Keratinocyte (primary cell): ENCODE measurements around the gene ERICH6B. TPM values are rescaled to one million over a fixed set of nuclear protein-coding genes. Genes with fewer than 3 reads are reported as not detected.

Source experiments
- DNase-seq: peaks from one replicate; pipeline ENCODE4 v3.0.0-alpha.2; 2011; ENCODE audit warnings: low read depth, missing footprints, low spot score
- FAIRE-seq: peaks from 2 replicates; lab custom pipeline; 2011; peaks lifted over from hg19 to GRCh38; lab: Jason Lieb, UNC
- H2AFZ ChIP-seq: 2 replicates; pipeline ENCODE4 v1.6.0; 2012; ENCODE audit warnings: low read length, control low read depth, inconsistent platforms; ENCODE audit not compliant: control insufficient read depth
- H3K27ac ChIP-seq: 2 replicates; pipeline ENCODE4 v1.5.1; 2011; ENCODE audit warnings: low read length; ENCODE audit not compliant: control insufficient read depth, insufficient read depth
- H3K27me3 ChIP-seq: 3 replicates; pipeline ENCODE4 v1.6.0; 2011; ENCODE audit warnings: low read length; ENCODE audit not compliant: control insufficient read depth, insufficient read depth; ENCODE audit errors: extremely low read depth
- H3K36me3 ChIP-seq, 2 experiments: 2 replicates in 1 of 2; 3 replicates in 1 of 2; pipeline ENCODE4 v1.5.1; 2011; ENCODE audit warnings: low read length in 2 of 2, mild to moderate bottlenecking in 1 of 2; ENCODE audit not compliant: control insufficient read depth in 2 of 2, insufficient read depth in 2 of 2; ENCODE audit errors: extremely low read depth in 1 of 2
- H3K4me1 ChIP-seq: 3 replicates; pipeline ENCODE4 v1.5.1; 2011; ENCODE audit warnings: low read length; ENCODE audit not compliant: control insufficient read depth, insufficient read depth; ENCODE audit errors: extremely low read depth
- H3K4me2 ChIP-seq: 3 replicates; pipeline ENCODE4 v1.6.0; 2011; ENCODE audit warnings: low read depth, low read length; ENCODE audit not compliant: control insufficient read depth, insufficient read depth; ENCODE audit errors: extremely low read depth
- H3K4me3 ChIP-seq, 3 experiments: fragments of 200-600 bp in 1 of 3; sonication (generic) in 1 of 3; 2 replicates in 2 of 3; 3 replicates in 1 of 3; pipeline ENCODE4 v1.5.1; 2011 to 2016; ENCODE audit warnings: low read length in 3 of 3, mild to moderate bottlenecking in 3 of 3, control low read depth in 2 of 3, inconsistent platforms in 1 of 3, low read depth in 1 of 3, mixed read lengths in 1 of 3, mixed run types in 1 of 3, moderate library complexity in 1 of 3; ENCODE audit not compliant: control insufficient read depth in 2 of 3, insufficient read depth in 2 of 3; ENCODE audit errors: extremely low read depth in 1 of 3
- H3K79me2 ChIP-seq: 2 replicates; pipeline ENCODE4 v1.6.0; 2012; ENCODE audit warnings: low read length; ENCODE audit not compliant: control insufficient read depth, insufficient read depth
- H3K9ac ChIP-seq: 3 replicates; pipeline ENCODE4 v1.6.0; 2011; ENCODE audit warnings: low read length; ENCODE audit not compliant: control insufficient read depth, insufficient read depth; ENCODE audit errors: extremely low read depth
- H3K9me1 ChIP-seq: 3 replicates; pipeline ENCODE4 v1.6.0; 2011; ENCODE audit warnings: low read length; ENCODE audit not compliant: control insufficient read depth, insufficient read depth; ENCODE audit errors: extremely low read depth
- H3K9me3 ChIP-seq: 2 replicates; pipeline ENCODE4 v1.5.1; 2012; ENCODE audit warnings: low read depth, low read length; ENCODE audit not compliant: control insufficient read depth
- H4K20me1 ChIP-seq: 3 replicates; pipeline ENCODE4 v1.6.0; 2011; ENCODE audit warnings: low read length; ENCODE audit not compliant: control insufficient read depth, insufficient read depth; ENCODE audit errors: extremely low read depth
- EZH2 ChIP-seq: IDR thresholded peaks from one replicate; pipeline ENCODE4 v1.6.1; 2012; ENCODE audit warnings: inconsistent platforms, mild to moderate bottlenecking, low read length, moderate library complexity
- dilution Hi-C: fragments of 300-500 bp; cut with MboI; formaldehyde crosslinking; loops from one replicate; pipeline ENCODE4 v1.7.0; 2020; ENCODE audit warnings: low sequenced_read_pairs; ENCODE audit not compliant: extremely low pct_ligation_motif_present
- polyA plus RNA-seq, 5 experiments: library from polyadenylated mRNA; depleted of rRNA in 3 of 5; stranded (reverse) in 3 of 5; stranded (forward) in 1 of 5; unstranded in 1 of 5; fragments of >200 nt; gene quantifications; 1 replicate in 1 of 5; 2 replicates in 3 of 5; 3 replicates in 1 of 5; pipeline versions ENCODE4 v1.2.1 to v1.2.3, GENCODE V29; 2011 to 2012; ENCODE audit warnings: missing spikeins in 2 of 5, low read depth in 1 of 5, low replicate concordance in 1 of 5
- TF ChIP-seq, protein P1 (sequence below), 3 experiments: IDR thresholded peaks in 1 of 3; conservative IDR thresholded peaks in 1 of 3; optimal IDR thresholded peaks in 1 of 3; 2 replicates in 2 of 3; 3 replicates in 1 of 3; pipeline versions ENCODE3 to v1.5.1; 2011; ENCODE audit warnings: low read length in 3 of 3, mild to moderate bottlenecking in 3 of 3, moderate library complexity in 2 of 3, control low read depth in 1 of 3, inconsistent platforms in 1 of 3; ENCODE audit not compliant: insufficient read depth in 2 of 3; ENCODE audit errors: extremely low read depth in 1 of 3

ERICH6B gene
- polyA plus RNA-seq, 1 donor (not counting 4 experiments of a cell fraction or from before 2014, with no cell fraction given) = not detected

DNA sequence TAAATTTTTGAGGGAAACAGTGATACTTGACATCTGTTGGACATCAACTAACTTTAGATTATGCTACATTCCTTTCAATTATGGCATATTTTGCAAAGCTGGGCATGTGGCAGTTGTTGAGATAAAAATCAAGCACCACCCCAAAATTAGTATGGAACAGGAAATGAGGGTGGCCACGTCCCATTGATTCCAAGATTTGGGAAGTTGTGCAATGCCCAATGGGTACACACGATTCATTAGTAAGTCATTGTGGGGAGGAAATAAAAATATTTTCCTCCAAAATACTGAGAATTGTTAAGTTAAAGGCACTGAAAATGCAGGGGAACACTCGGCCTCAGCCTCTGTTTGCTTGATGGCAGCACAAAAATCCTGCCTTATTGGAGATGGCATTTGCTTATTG, 7.6 kb downstream of the ERICH6B start:
- no peaks in the 10 kb centered on the region for H3K4me1 ChIP-seq
- no peak for FAIRE-seq
- TF ChIP-seq, protein P1, sequence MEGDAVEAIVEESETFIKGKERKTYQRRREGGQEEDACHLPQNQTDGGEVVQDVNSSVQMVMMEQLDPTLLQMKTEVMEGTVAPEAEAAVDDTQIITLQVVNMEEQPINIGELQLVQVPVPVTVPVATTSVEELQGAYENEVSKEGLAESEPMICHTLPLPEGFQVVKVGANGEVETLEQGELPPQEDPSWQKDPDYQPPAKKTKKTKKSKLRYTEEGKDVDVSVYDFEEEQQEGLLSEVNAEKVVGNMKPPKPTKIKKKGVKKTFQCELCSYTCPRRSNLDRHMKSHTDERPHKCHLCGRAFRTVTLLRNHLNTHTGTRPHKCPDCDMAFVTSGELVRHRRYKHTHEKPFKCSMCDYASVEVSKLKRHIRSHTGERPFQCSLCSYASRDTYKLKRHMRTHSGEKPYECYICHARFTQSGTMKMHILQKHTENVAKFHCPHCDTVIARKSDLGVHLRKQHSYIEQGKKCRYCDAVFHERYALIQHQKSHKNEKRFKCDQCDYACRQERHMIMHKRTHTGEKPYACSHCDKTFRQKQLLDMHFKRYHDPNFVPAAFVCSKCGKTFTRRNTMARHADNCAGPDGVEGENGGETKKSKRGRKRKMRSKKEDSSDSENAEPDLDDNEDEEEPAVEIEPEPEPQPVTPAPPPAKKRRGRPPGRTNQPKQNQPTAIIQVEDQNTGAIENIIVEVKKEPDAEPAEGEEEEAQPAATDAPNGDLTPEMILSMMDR (optimal IDR thresholded peaks at IDR 0.05 in 1 of 3, IDR thresholded peaks at IDR 0.05 in 1 of 3, conservative IDR thresholded peaks at IDR 0.05 in 1 of 3; ENCODE audit: extremely low read depth in 1 of 3, insufficient read depth in 2 of 3, low read length in 3 of 3) = no peak
- no peak overlapping the region for H3K4me2 ChIP-seq
- dilution Hi-C loops = no loop called here
- no peaks in the 10 kb centered on the region for H4K20me1 ChIP-seq
- no peaks in the 10 kb centered on the region for H3K9me1 ChIP-seq
- H3K4me3 ChIP-seq = no peak overlapping the region
- H3K36me3 ChIP-seq = no peaks in the 10 kb centered on the region
- H3K9me3 ChIP-seq = no peaks in the 10 kb centered on the region
- no peak overlapping the region for H2AFZ ChIP-seq
- no peaks in the 10 kb centered on the region for H3K79me2 ChIP-seq
- H3K9ac ChIP-seq = no peak overlapping the region
- no peak overlapping the region for H3K27ac ChIP-seq
- no peak for DNase-seq
- H3K27me3 ChIP-seq = peaks cover 17% of the 10 kb centered on the region

DNA sequence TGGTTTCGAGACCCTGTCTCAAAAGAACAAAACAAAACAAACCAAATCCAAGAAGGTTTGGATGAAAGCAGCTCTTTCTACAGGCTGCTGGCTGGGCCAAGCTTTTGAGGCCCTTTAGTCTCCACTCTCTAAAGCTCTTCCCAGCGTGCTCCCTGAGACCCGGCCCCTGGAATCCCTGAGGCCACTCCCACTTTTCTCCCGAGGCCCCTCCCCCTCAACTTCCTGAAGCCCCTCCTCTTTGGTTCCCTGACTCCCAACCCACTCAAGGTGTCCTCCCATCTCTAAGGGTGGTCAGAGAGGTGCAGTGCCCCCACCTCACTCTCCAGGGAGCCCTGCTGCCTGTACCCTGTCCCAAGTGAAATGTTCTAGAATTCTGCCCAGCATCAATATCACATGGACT, 10.6 kb downstream of the ERICH6B start:
- no peak overlapping the region for H3K9ac ChIP-seq
- dilution Hi-C loops = no loop called here
- H3K79me2 ChIP-seq = no peaks in the 10 kb centered on the region
- no peak for DNase-seq
- TF ChIP-seq, protein P1 (optimal IDR thresholded peaks at IDR 0.05 in 1 of 3, IDR thresholded peaks at IDR 0.05 in 1 of 3, conservative IDR thresholded peaks at IDR 0.05 in 1 of 3; ENCODE audit: extremely low read depth in 1 of 3, insufficient read depth in 2 of 3, low read length in 3 of 3) = no peak
- TF ChIP-seq EZH2 = no peak
- no peak overlapping the region for H3K4me3 ChIP-seq
- H3K36me3 ChIP-seq = no peaks in the 10 kb centered on the region
- no peaks in the 10 kb centered on the region for H3K9me1 ChIP-seq
- H3K4me1 ChIP-seq = no peaks in the 10 kb centered on the region
- H3K9me3 ChIP-seq = no peaks in the 10 kb centered on the region
- peaks cover 10% of the 10 kb centered on the region for H3K27me3 ChIP-seq
- no peak overlapping the region for H3K27ac ChIP-seq
- FAIRE-seq = no peak
- H4K20me1 ChIP-seq = no peaks in the 10 kb centered on the region
- no peak overlapping the region for H3K4me2 ChIP-seq
- H2AFZ ChIP-seq = no peak overlapping the region
